GM23248 (cell line): ENCODE results near the gene MRS2. TPM values are rescaled to one million over a fixed set of nuclear protein-coding genes. Genes with fewer than 3 reads are reported as not detected.

Source experiments
- DNase-seq: peaks from one replicate; pipeline ENCODE4 v3.0.0-alpha.2; 2015
- H2AFZ ChIP-seq: fragments of 200-600 bp; sonication (generic); 2 replicates; pipeline ENCODE4 v1.6.1; 2016; ENCODE audit warnings: antibody characterized with exemption
- H3F3A ChIP-seq: fragments of 200-600 bp; sonication (generic); 2 replicates; pipeline ENCODE4 v1.6.1; 2016; ENCODE audit warnings: mild to moderate bottlenecking, antibody characterized with exemption, mixed run types; ENCODE audit not compliant: insufficient read depth
- H3K27ac ChIP-seq: fragments of 200-600 bp; sonication (generic); 2 replicates; pipeline ENCODE4 v1.5.1; 2016; ENCODE audit warnings: mild to moderate bottlenecking
- H3K27me3 ChIP-seq: fragments of 200-600 bp; sonication (generic); replicated peaks from 2 replicates; pipeline ENCODE4 v1.6.1; 2016; ENCODE audit warnings: mild to moderate bottlenecking; ENCODE audit not compliant: insufficient read depth
- H3K36me3 ChIP-seq: fragments of 200-600 bp; sonication (generic); 2 replicates; pipeline ENCODE4 v1.6.1; 2016; ENCODE audit warnings: low read depth, mild to moderate bottlenecking
- H3K4me1 ChIP-seq: fragments of 200-600 bp; sonication (generic); 2 replicates; pipeline ENCODE4 v1.6.1; 2016; ENCODE audit warnings: mild to moderate bottlenecking; ENCODE audit not compliant: insufficient read depth
- H3K4me2 ChIP-seq: fragments of 200-600 bp; sonication (generic); one replicate; pipeline ENCODE4 v1.6.1; 2016; ENCODE audit warnings: mild to moderate bottlenecking; ENCODE audit not compliant: unreplicated experiment
- H3K4me3 ChIP-seq: fragments of 200-600 bp; sonication (generic); 2 replicates; pipeline ENCODE4 v1.5.1; 2016; ENCODE audit warnings: mild to moderate bottlenecking
- H3K79me2 ChIP-seq: fragments of 200-600 bp; sonication (generic); 2 replicates; pipeline ENCODE4 v1.6.1; 2016; ENCODE audit warnings: mild to moderate bottlenecking; ENCODE audit not compliant: insufficient read depth
- H3K9ac ChIP-seq: fragments of 200-600 bp; sonication (generic); 2 replicates; pipeline ENCODE4 v1.6.1; 2016; ENCODE audit warnings: mild to moderate bottlenecking
- H3K9me2 ChIP-seq: fragments of 200-600 bp; sonication (generic); 2 replicates; pipeline ENCODE4 v1.6.1; 2016; ENCODE audit warnings: mixed run types, mild to moderate bottlenecking, moderate library complexity; ENCODE audit not compliant: insufficient read depth
- H3K9me3 ChIP-seq: fragments of 200-600 bp; sonication (generic); one replicate; pipeline ENCODE4 v1.6.1; 2017; ENCODE audit warnings: low read depth
- H4K20me1 ChIP-seq: fragments of 200-600 bp; sonication (generic); 2 replicates; pipeline ENCODE4 v1.6.0; 2016; ENCODE audit not compliant: insufficient read depth
- EZH2 ChIP-seq: fragments of 200-600 bp; sonication (generic); IDR thresholded peaks from 2 replicates; pipeline ENCODE4 v1.6.1; 2018; ENCODE audit warnings: antibody characterized with exemption, mild to moderate bottlenecking; ENCODE audit not compliant: insufficient read depth, poor library complexity, severe bottlenecking
- EZH2phosphoT487 ChIP-seq: fragments of 200-600 bp; sonication (generic); IDR thresholded peaks from 2 replicates; pipeline ENCODE4 v1.6.1; 2018; ENCODE audit warnings: antibody characterized with exemption, moderate library complexity, mild to moderate bottlenecking, low read depth; ENCODE audit not compliant: insufficient read depth
- WGBS, 2 experiments: methylation state at CpG; one replicate each; pipeline ENCODE4 v1.1.6; 2015 to 2017; ENCODE audit warnings: low lambda C conversion rate in 2 of 2, low coverage in 1 of 2; ENCODE audit errors: missing lambda C conversion rate in 2 of 2; 5-methylcytosine and 5-hydroxymethylcytosine counted together
- in situ Hi-C: fragments of 300-500 bp; cut with MboI; formaldehyde crosslinking; loops from 2 replicates; pipeline ENCODE4 v1.15.0; 2020
- polyA plus RNA-seq: library from polyadenylated mRNA; unstranded; fragments of >200 nt; fragmentation: Nextera tagmentation; extraction: Ambion mirVana; gene quantifications from 2 replicates; pipeline ENCODE4 v1.2.1, GENCODE V29; 2016
- total RNA-seq: library from RNA; depleted of rRNA; stranded (reverse); fragments of >200 nt; shearing (Covaris generic); gene quantifications from 2 replicates; pipeline ENCODE4 v1.2.3, GENCODE V29; 2014

The MRS2 gene
- total and polyA plus RNA-seq, 2 experiments from 2014 or later, result 18.0 to 21.3 TPM

DNA sequence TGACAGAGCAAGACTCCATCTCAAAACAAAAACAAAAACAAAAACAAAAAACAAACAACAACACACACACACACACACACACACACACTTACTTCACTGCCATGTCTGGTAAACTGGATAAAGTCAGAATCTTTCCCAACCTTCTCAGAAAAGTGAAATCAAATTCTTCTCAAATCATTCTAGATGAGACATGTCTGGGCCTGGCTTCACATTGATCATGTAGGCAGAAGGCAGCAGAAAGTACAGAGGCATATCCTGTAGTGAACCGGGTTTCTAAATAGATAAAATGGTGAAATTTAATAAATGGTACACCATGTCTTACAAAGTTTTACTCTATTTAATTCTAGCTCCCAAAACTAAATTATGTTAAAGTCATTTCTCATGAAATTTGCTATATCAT lies 14.9 kb upstream of the MRS2 start:
- Histone ChIP-seq H3K9ac (no peak overlapping the region), H4K20me1 (no peaks in the 10 kb centered on the region), H2AFZ (0 out of 2 replicates have a peak overlapping the region, but pooled peaks have one; percentile 34), H3K27ac (no peak overlapping the region), H3K4me1 (no peaks in the 10 kb centered on the region), H3K4me3 (no peak overlapping the region), H3K79me2 (no peaks in the 10 kb centered on the region), H3K27me3 (no peaks in the 10 kb centered on the region), H3K9me3 (no peaks in the 10 kb centered on the region), H3K4me2 (no peak overlapping the region), H3K36me3 (no peaks in the 10 kb centered on the region), H3F3A (no peaks in the 10 kb centered on the region), H3K9me2 (no peaks in the 10 kb centered on the region)
- in situ Hi-C loops, result loop anchor here (10.0 kb wide), 1 partner anchor 103 kb away; no protein-coding TSS in a partner anchor
- no peak for DNase-seq
- 86 to 95% methylated on average over 1 of the region's 1 CpG for WGBS, 2 experiments
- TF ChIP-seq EZH2phosphoT487 (no peak), EZH2 (no peak)

- TF ChIP-seq EZH2phosphoT487 (no peak), EZH2 (no peak)
- Histone ChIP-seq H3F3A (peaks cover 16% of the 10 kb centered on the region), H3K4me2 (no peak overlapping the region), H3K9ac (no peak overlapping the region), H3K79me2 (no peaks in the 10 kb centered on the region), H3K27me3 (no peaks in the 10 kb centered on the region), H3K4me3 (no peak overlapping the region), H3K36me3 (no peaks in the 10 kb centered on the region), H2AFZ (no peak overlapping the region), H3K9me2 (no peaks in the 10 kb centered on the region), H3K9me3 (no peaks in the 10 kb centered on the region), H3K27ac (no peak overlapping the region), H3K4me1 (peaks cover 10% of the 10 kb centered on the region), H4K20me1 (no peaks in the 10 kb centered on the region)
- DNase-seq, result no peak
- in situ Hi-C loops, result no loop called here
- WGBS, 2 experiments, result 3 to 4% methylated on average over 2 of the region's 2 CpGs
Measured at GRCh38 chr6:24391208-24391607, 11.5 kb upstream of the MRS2 start.

DNA sequence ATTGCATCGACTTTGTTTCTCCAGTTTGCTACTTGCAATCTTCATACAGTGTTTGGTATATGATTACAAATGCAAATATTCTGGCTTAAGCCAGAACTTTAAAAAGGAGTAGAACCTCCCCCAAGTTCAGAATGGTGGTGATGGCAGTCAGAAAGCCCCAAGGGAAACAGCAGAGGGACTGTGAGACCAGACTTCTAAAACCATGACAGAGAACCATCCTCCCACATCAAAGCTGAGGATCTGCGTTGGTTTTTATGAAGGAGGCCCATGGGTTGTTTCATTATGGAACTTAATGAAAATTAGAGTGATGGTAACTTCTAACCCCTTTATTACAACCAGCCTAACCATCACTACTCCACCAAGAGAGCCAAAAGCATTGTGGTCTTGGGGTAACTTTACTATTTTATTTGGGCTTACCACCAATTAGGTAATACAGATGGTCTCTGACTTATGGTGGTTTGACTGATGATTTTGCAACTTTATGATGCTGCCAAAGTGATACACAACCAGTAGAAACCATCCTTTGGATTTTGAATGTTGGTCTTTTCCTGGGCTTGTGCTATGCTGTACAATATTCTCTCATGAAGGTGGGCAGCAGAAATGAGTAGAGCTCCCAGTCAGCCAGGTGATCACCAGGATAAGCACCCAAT lies 10.9 kb upstream of the MRS2 start:
- no peak for TF ChIP-seq EZH2
- no peak for TF ChIP-seq EZH2phosphoT487
- Histone ChIP-seq H4K20me1 (no peaks in the 10 kb centered on the region), H3K79me2 (no peaks in the 10 kb centered on the region), H3K27ac (no peak overlapping the region), H3F3A (peaks cover 16% of the 10 kb centered on the region), H3K9ac (no peak overlapping the region), H3K9me3 (no peaks in the 10 kb centered on the region), H3K4me1 (peaks cover 10% of the 10 kb centered on the region), H3K36me3 (no peaks in the 10 kb centered on the region), H2AFZ (no peak overlapping the region), H3K9me2 (no peaks in the 10 kb centered on the region), H3K27me3 (no peaks in the 10 kb centered on the region), H3K4me2 (no peak overlapping the region), H3K4me3 (no peak overlapping the region)
- in situ Hi-C loops, result no loop called here
- 81 to 86% methylated on average over 2 of the region's 2 CpGs for WGBS, 2 experiments
- no peak for DNase-seq

DNA sequence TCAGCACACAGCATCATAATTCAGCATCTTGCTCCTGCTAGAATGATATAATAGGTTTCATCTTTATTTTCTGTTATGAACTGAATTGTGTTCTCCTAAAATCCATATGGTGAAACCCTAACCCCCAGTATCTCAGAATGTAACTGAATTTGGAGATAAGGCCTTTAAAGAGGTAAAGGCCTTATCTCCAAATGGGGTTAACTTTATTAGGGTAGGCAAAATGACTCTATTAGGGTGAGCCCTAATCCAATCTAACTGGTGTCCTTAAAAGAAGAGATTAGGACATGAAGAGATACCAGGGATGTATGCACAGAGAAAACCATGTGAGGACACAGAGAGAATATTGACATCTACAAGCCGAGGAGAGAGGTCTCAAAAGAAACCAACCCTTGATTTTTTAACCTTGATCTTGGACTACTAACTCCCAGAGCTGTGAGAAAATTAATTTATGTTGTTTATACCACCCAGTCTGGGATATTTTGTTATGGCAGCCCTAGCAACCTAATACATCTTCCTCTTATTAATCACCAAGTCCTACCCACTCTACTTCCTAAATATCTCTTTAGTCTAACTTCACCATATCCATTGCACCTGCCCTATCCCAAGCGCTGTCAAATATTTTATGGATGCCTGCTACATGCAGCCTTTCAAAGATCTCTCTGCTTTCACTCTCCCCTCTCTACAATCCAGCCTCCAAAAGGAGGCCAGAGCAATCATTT lies 8.5 kb upstream of the MRS2 start:
- Histone ChIP-seq H3K9me3 (no peaks in the 10 kb centered on the region), H2AFZ (peak overlapping the region; percentile 47), H3K27ac (peak overlapping the region; percentile 82), H3K79me2 (no peaks in the 10 kb centered on the region), H3K4me1 (peaks cover 10% of the 10 kb centered on the region), H3K36me3 (no peaks in the 10 kb centered on the region), H3K4me2 (peak overlapping the region; percentile 79), H3K27me3 (no peaks in the 10 kb centered on the region), H3F3A (peaks cover 16% of the 10 kb centered on the region), H3K4me3 (no peak overlapping the region), H3K9ac (peak overlapping the region; percentile 51), H3K9me2 (no peaks in the 10 kb centered on the region), H4K20me1 (no peaks in the 10 kb centered on the region)
- DNase-seq, result no peak
- TF ChIP-seq EZH2, result no peak
- TF ChIP-seq EZH2phosphoT487, result no peak
- 98 to 100% methylated on average over 2 of the region's 2 CpGs for WGBS, 2 experiments
- in situ Hi-C loops, result no loop called here
